PC-3 (cell line): ENCODE results near the gene ZNF638.

Experiments used
- CTCF ChIP-seq: fragments of 300-600 bp; sonication (generic); conservative IDR thresholded peaks from 2 replicates; pipeline ENCODE4 v1.5.1; 2017; ENCODE audit warnings: antibody characterized with exemption, low read depth, mild to moderate bottlenecking, low read length
- EZH2 ChIP-seq: fragments of 300-600 bp; sonication (generic); IDR thresholded peaks from one replicate; pipeline ENCODE4 v1.6.1; 2017; ENCODE audit warnings: antibody characterized with exemption, mild to moderate bottlenecking, low read length; ENCODE audit not compliant: unreplicated experiment

GRCh38 chr2:71479261-71479660 lies 147.7 kb downstream of the ZNF638 start:
- TF ChIP-seq EZH2 (no peak), CTCF (no peak)
